ENCODE measurements around the gene DHX8.

- TF ChIP-seq CTCF (conservative IDR thresholded peaks at IDR 0.05; ENCODE audit: low read depth, low read length) (no peak), EZH2 (IDR thresholded peaks at IDR 0.05; ENCODE audit: low read length, unreplicated experiment) (no peak)
Measured at GRCh38 chr17:43445009-43445589, 38.7 kb upstream of the DHX8 start.
